Testis (tissue), 3 donors: Measurements from ENCODE around the gene HTT. TPM values are rescaled to one million over a fixed set of nuclear protein-coding genes. Genes with fewer than 3 reads are reported as not detected.

Experiments
- DNase-seq: peaks from one replicate; pipeline ENCODE4 v3.0.0-alpha.2; 2019
- H3K27ac ChIP-seq, 2 donors: fragments of 200-600 bp; sonication (generic); one replicate each; pipeline ENCODE4 v1.5.1; 2019
- H3K27me3 ChIP-seq: fragments of 200-600 bp; sonication (generic); one replicate; pipeline ENCODE4 v1.5.1; 2019
- H3K36me3 ChIP-seq: fragments of 200-600 bp; sonication (generic); one replicate; pipeline ENCODE4 v1.5.1; 2017; ENCODE audit warnings: low read depth; ENCODE audit errors: missing control alignments
- H3K4me1 ChIP-seq: fragments of 200-600 bp; sonication (generic); one replicate; pipeline ENCODE4 v1.5.1; 2019
- H3K4me3 ChIP-seq, 2 donors: fragments of 200-600 bp; sonication (generic); one replicate each; pipeline ENCODE4 v1.5.1; 2017 to 2019
- H3K9me3 ChIP-seq: fragments of 200-600 bp; sonication (generic); one replicate; pipeline ENCODE4 v1.5.1; 2017
- POLR2A ChIP-seq: fragments of 450-650 bp; IDR thresholded peaks from one replicate; pipeline ENCODE4 v1.6.1; 2017; ENCODE audit warnings: antibody characterized with exemption, mild to moderate bottlenecking, moderate library complexity
- WGBS, 2 donors: methylation state at CpG; one replicate each; pipeline ENCODE4 v1.1.5; 2018; 5-methylcytosine and 5-hydroxymethylcytosine counted together
- intact Hi-C: fragments of 100-400 bp; cut with DNase I; formaldehyde crosslinking; loops from one replicate; pipeline ENCODE4 v1.15.1; 2023; ENCODE audit warnings: low total_unique reads
- polyA plus RNA-seq: library from polyadenylated mRNA; stranded (reverse); fragments of 350-450 nt; fragmentation: Illumina TruSeq; extraction: RNeasy Lipid Tissue Mini Kit (QIAGEN cat#74804); gene quantifications from one replicate; pipeline ENCODE4 v1.2.3, GENCODE V29; 2014; ENCODE audit warnings: low read depth, low replicate concordance; ENCODE audit not compliant: insufficient read depth
- total RNA-seq, 2 donors: library from RNA; depleted of rRNA; stranded (reverse); fragments of >200 nt; gene quantifications; one replicate each; pipeline ENCODE4 v1.2.3, GENCODE V29; 2016
- TF ChIP-seq, protein P1 (sequence below), 3 experiments: fragments of 450-650 bp in 2 of 3; fragments of 200-600 bp in 1 of 3; sonication (generic) in 1 of 3; IDR thresholded peaks; one replicate each; pipeline ENCODE4 v1.5.1; 2016 to 2019; ENCODE audit warnings: antibody characterized with exemption in 3 of 3, mild to moderate bottlenecking in 2 of 3, moderate library complexity in 1 of 3

Gene HTT
- total and polyA plus RNA-seq, 3 donors from 2014 or later = 45.2 to 168 (median 146) TPM

- Histone ChIP-seq H3K27ac (peak overlapping the region; percentile 26 to 68), H3K27me3 (no peaks in the 10 kb centered on the region), H3K36me3 (no peaks in the 10 kb centered on the region), H3K4me3 (no peak overlapping the region), H3K4me1 (peaks cover 19% of the 10 kb centered on the region), H3K9me3 (no peaks in the 10 kb centered on the region)
- intact Hi-C loops = no loop called here
- 74 to 76% methylated on average over 7 of the region's 7 CpGs for WGBS, 2 donors
- TF ChIP-seq, protein P1, sequence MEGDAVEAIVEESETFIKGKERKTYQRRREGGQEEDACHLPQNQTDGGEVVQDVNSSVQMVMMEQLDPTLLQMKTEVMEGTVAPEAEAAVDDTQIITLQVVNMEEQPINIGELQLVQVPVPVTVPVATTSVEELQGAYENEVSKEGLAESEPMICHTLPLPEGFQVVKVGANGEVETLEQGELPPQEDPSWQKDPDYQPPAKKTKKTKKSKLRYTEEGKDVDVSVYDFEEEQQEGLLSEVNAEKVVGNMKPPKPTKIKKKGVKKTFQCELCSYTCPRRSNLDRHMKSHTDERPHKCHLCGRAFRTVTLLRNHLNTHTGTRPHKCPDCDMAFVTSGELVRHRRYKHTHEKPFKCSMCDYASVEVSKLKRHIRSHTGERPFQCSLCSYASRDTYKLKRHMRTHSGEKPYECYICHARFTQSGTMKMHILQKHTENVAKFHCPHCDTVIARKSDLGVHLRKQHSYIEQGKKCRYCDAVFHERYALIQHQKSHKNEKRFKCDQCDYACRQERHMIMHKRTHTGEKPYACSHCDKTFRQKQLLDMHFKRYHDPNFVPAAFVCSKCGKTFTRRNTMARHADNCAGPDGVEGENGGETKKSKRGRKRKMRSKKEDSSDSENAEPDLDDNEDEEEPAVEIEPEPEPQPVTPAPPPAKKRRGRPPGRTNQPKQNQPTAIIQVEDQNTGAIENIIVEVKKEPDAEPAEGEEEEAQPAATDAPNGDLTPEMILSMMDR (IDR thresholded peaks at IDR 0.05) = no peak
- no peak for TF ChIP-seq POLR2A
- DNase-seq = no peak
Observed at GRCh38 chr4:3124070-3124767, 49.7 kb downstream of the HTT start.

DNA sequence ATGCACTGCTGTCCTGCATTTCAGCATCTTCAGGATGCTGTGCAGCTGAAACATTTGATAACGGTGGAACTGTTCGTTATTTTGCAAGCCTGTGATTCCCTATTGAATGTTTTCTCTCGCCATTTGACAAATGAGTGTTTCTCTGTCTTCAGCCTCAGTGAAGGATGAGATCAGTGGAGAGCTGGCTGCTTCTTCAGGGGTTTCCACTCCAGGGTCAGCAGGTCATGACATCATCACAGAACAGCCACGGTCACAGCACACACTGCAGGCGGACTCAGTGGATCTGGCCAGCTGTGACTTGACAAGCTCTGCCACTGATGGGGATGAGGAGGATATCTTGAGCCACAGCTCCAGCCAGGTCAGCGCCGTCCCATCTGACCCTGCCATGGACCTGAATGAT, 52.6 kb downstream of the HTT start:
- no peaks in the 10 kb centered on the region for H3K9me3 ChIP-seq
- DNase-seq = no peak
- intact Hi-C loops = no loop called here
- H3K27ac ChIP-seq = no peak overlapping the region
- TF ChIP-seq, protein P1 (IDR thresholded peaks at IDR 0.05) = no peak
- TF ChIP-seq POLR2A = no peak
- no peak overlapping the region for H3K4me3 ChIP-seq
- 83 to 87% methylated on average over 7 of the region's 7 CpGs for WGBS, 2 donors
- H3K36me3 ChIP-seq = no peaks in the 10 kb centered on the region
- peaks cover 14% of the 10 kb centered on the region for H3K4me1 ChIP-seq
- H3K27me3 ChIP-seq = no peaks in the 10 kb centered on the region

GRCh38 chr4:3128058-3128457, 53.6 kb downstream of the HTT start:
- Histone ChIP-seq H3K4me1 (peaks cover 4% of the 10 kb centered on the region), H3K4me3 (no peak overlapping the region), H3K27me3 (no peaks in the 10 kb centered on the region), H3K9me3 (no peaks in the 10 kb centered on the region), H3K27ac (no peak overlapping the region), H3K36me3 (no peaks in the 10 kb centered on the region)
- WGBS, 2 donors = 96 to 97% methylated on average over 2 of the region's 2 CpGs
- DNase-seq = no peak
- TF ChIP-seq, protein P1 (IDR thresholded peaks at IDR 0.05) = no peak
- TF ChIP-seq POLR2A = no peak
- intact Hi-C loops = no loop called here

DNA sequence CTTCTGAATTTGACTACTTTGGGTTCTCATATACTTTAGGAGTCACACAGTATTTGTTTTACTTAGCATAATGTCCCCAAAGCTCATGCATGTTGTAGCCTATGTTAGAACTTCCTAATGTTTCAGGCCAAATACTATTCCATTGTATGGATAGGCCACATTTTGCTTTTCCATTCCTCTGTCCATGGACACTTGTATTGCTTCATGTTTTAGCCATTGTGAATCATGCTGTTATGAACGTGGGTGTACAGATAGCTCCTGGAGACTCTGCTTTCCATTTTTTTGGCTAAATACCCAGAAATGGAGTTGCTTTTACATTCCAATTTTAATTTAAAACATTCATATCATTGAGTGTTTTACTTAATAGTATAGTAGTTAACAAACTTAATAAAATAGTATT, 54.5 kb downstream of the HTT start:
- WGBS, 2 donors = 82 to 85% methylated on average over 1 of the region's 1 CpG
- no peaks in the 10 kb centered on the region for H3K4me1 ChIP-seq
- no peak for DNase-seq
- H3K27me3 ChIP-seq = no peaks in the 10 kb centered on the region
- no peak overlapping the region for H3K4me3 ChIP-seq
- TF ChIP-seq, protein P1 (IDR thresholded peaks at IDR 0.05) = no peak
- TF ChIP-seq POLR2A = no peak
- H3K27ac ChIP-seq = no peak overlapping the region
- H3K9me3 ChIP-seq = no peaks in the 10 kb centered on the region
- no peaks in the 10 kb centered on the region for H3K36me3 ChIP-seq
- intact Hi-C loops = no loop called here

DNA sequence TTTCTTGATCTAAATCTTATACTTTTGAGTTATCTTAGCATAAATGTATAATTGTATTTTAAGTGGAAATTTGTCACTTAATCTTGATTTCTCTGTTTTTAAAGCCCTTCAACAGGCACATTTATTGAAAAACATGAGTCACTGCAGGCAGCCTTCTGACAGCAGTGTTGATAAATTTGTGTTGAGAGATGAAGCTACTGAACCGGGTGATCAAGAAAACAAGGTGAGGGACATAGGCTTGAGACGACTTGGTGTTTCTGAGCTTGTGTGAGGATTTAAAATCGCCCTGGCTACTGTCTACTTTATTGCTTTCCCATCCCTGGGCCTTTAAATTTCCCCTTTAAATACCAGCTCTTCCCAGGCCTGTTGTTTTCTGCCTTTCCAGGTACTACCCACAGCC, 55.7 kb downstream of the HTT start:
- H3K36me3 ChIP-seq = no peaks in the 10 kb centered on the region
- no peaks in the 10 kb centered on the region for H3K27me3 ChIP-seq
- H3K9me3 ChIP-seq = no peaks in the 10 kb centered on the region
- no peak for DNase-seq
- H3K4me1 ChIP-seq = no peaks in the 10 kb centered on the region
- TF ChIP-seq, protein P1 (IDR thresholded peaks at IDR 0.05) = no peak
- TF ChIP-seq POLR2A = no peak
- no peak overlapping the region for H3K4me3 ChIP-seq
- intact Hi-C loops = no loop called here
- 88 to 91% methylated on average over 3 of the region's 3 CpGs for WGBS, 2 donors
- no peak overlapping the region for H3K27ac ChIP-seq
